Caco-2 (cell line): ENCODE measurements around the gene IQCK. TPM values are rescaled to one million over a fixed set of nuclear protein-coding genes. Genes with fewer than 3 reads are reported as not detected.
"Not testable (repeated sequence)": the region's sequence is repeated elsewhere in the genome, so short reads cannot be mapped to it uniquely, and the experiment has no call there.

ENCODE experiments used
- BruUV-seq: library from RNA; stranded (reverse); fragments of 400-500 nt; replicated peaks from 2 replicates; lab custom pipeline; 2021; lab: Mats Ljungman, UMichigan
- CTCF ChIA-PET: fragments of 300-600 bp; sonication (Branson Sonifier 250); formaldehyde crosslinking; loops from one replicate; lab custom pipeline; 2022; ENCODE audit warnings: antibody characterized with exemption; lab: Charles Lee
- POLR2A ChIA-PET: fragments of 300-600 bp; sonication (Branson Sonifier 250); formaldehyde crosslinking; loops from one replicate; lab custom pipeline; 2022; ENCODE audit warnings: antibody characterized with exemption; lab: Charles Lee
- DNase-seq, 2 experiments: peaks; one replicate each; pipeline versions ENCODE4 v3.0.0 to v3.0.0-alpha.2; 2020 to 2022
- H3K27me3 ChIP-seq: replicated peaks from 2 replicates; pipeline ENCODE4 v1.6.0; 2011; ENCODE audit warnings: low read length; ENCODE audit not compliant: control insufficient read depth, insufficient read depth
- H3K36me3 ChIP-seq: 2 replicates; pipeline ENCODE4 v1.5.1; 2011; ENCODE audit warnings: low read length; ENCODE audit not compliant: control insufficient read depth, insufficient read depth
- H3K4me1 ChIP-seq: fragments of 250-450 bp; sonication (Bioruptor Pico); 2 replicates; pipeline ENCODE4 v1.5.1; 2020; ENCODE audit warnings: mild to moderate bottlenecking
- H3K4me3 ChIP-seq: 2 replicates; pipeline ENCODE4 v1.5.1; 2011; ENCODE audit warnings: low read depth, mild to moderate bottlenecking, control low read depth, low read length
- H3K9me3 ChIP-seq: fragments of 250-450 bp; sonication (Bioruptor Pico); 2 replicates; pipeline ENCODE4 v1.5.1; 2020; ENCODE audit warnings: mild to moderate bottlenecking, moderate library complexity
- H3K27ac Mint-ChIP-seq: one replicate; pipeline ENCODE4 v1.8.0; 2022; ENCODE audit warnings: mixed read lengths; ENCODE audit not compliant: unreplicated experiment
- H3K27me3 Mint-ChIP-seq: one replicate; pipeline ENCODE4 v1.8.0; 2022; ENCODE audit warnings: mixed read lengths; ENCODE audit not compliant: insufficient read depth, unreplicated experiment
- H3K36me3 Mint-ChIP-seq: one replicate; pipeline ENCODE4 v1.8.0; 2022; ENCODE audit warnings: mild to moderate bottlenecking, mixed read lengths; ENCODE audit not compliant: insufficient read depth, unreplicated experiment
- H3K4me1 Mint-ChIP-seq: one replicate; pipeline ENCODE4 v1.8.0; 2022; ENCODE audit warnings: low read depth, mixed read lengths; ENCODE audit not compliant: unreplicated experiment
- H3K4me3 Mint-ChIP-seq: one replicate; pipeline ENCODE4 v1.8.0; 2022; ENCODE audit warnings: mild to moderate bottlenecking, moderate library complexity, mixed read lengths; ENCODE audit not compliant: unreplicated experiment
- H3K9me3 Mint-ChIP-seq: one replicate; pipeline ENCODE4 v1.8.0; 2022; ENCODE audit warnings: mixed read lengths; ENCODE audit not compliant: unreplicated experiment
- CTCF ChIP-seq, 2 experiments: fragments of 200-600 bp in 1 of 2; IDR thresholded peaks; 1 replicate in 1 of 2; 2 replicates in 1 of 2; pipeline versions ENCODE4 v1.5.1 to v1.8.0; 2011 to 2022; ENCODE audit warnings: antibody characterized with exemption in 1 of 2, control low read depth in 1 of 2, inconsistent platforms in 1 of 2, low read depth in 1 of 2, low read length in 1 of 2, mild to moderate bottlenecking in 1 of 2, moderate library complexity in 1 of 2; ENCODE audit not compliant: insufficient read depth in 1 of 2, severe bottlenecking in 1 of 2, unreplicated experiment in 1 of 2
- intact Hi-C: fragments of 100-400 bp; cut with micrococcal nuclease; formaldehyde crosslinking; loops from one replicate; pipeline ENCODE4 v1.10.0; 2022; ENCODE audit not compliant: unreplicated experiment
- total RNA-seq: library from RNA; stranded (reverse); gene quantifications from 2 replicates; pipeline ENCODE4 v1.2.3, GENCODE V29; 2022

The IQCK gene
- total RNA-seq, 1 experiment from 2014 or later = 2.0 TPM

- H3K36me3 Mint-ChIP-seq = no peaks in the 10 kb centered on the region
- intact Hi-C loops = no loop called here
- CTCF ChIA-PET = no interaction called here
- H3K9me3 ChIP-seq = no peaks in the 10 kb centered on the region
- POLR2A ChIA-PET = no interaction called here
- no peak for TF ChIP-seq CTCF (IDR thresholded peaks at IDR 0.05; ENCODE audit: insufficient read depth in 1 of 2, low read depth in 1 of 2, low read length in 1 of 2, severe bottlenecking in 1 of 2, unreplicated experiment in 1 of 2)
- DNase-seq = no peak
- H3K27me3 Mint-ChIP-seq = no peaks in the 10 kb centered on the region
- H3K27me3 ChIP-seq = no peaks in the 10 kb centered on the region
- H3K4me3 ChIP-seq = no peak overlapping the region
- no peaks in the 10 kb centered on the region for H3K36me3 ChIP-seq
- no peaks in the 10 kb centered on the region for H3K4me1 Mint-ChIP-seq
- no peaks in the 10 kb centered on the region for H3K9me3 Mint-ChIP-seq
- H3K4me1 ChIP-seq = peaks cover 15% of the 10 kb centered on the region
- H3K4me3 Mint-ChIP-seq = no peak overlapping the region
- H3K27ac Mint-ChIP-seq = no peak overlapping the region
- no TSS peak for BruUV-seq
These were observed 67.0 kb downstream of the IQCK start for GRCh38 chr16:19785081-19785480.

- POLR2A ChIA-PET = no interaction called here
- Histone ChIP-seq H3K9me3 (no peaks in the 10 kb centered on the region), H3K4me3 (no peak overlapping the region), H3K27me3 (no peaks in the 10 kb centered on the region), H3K4me1 (peaks cover 15% of the 10 kb centered on the region), H3K36me3 (no peaks in the 10 kb centered on the region)
- Mint-ChIP-seq H3K4me1 (no peaks in the 10 kb centered on the region), H3K4me3 (no peak overlapping the region), H3K36me3 (no peaks in the 10 kb centered on the region), H3K27ac (peak overlapping the region; percentile 37), H3K9me3 (no peaks in the 10 kb centered on the region), H3K27me3 (no peaks in the 10 kb centered on the region)
- peak in 1 of 2 experiments; percentile 14 for DNase-seq
- intact Hi-C loops = no loop called here
- no TSS peak for BruUV-seq
- CTCF ChIA-PET = no interaction called here
- TF ChIP-seq CTCF (IDR thresholded peaks at IDR 0.05; ENCODE audit: insufficient read depth in 1 of 2, low read depth in 1 of 2, low read length in 1 of 2, severe bottlenecking in 1 of 2, unreplicated experiment in 1 of 2) = no peak
These were observed 67.5 kb downstream of the IQCK start for GRCh38 chr16:19785512-19786130.

GRCh38 chr16:19801369-19801768 is 83.3 kb downstream of the IQCK start:
- H3K27ac Mint-ChIP-seq, H3K9me3 ChIP-seq, H3K4me3 ChIP-seq, H3K27me3 ChIP-seq, H3K36me3 ChIP-seq, H3K27me3 Mint-ChIP-seq, intact Hi-C loops, H3K4me3 Mint-ChIP-seq, H3K4me1 ChIP-seq, DNase-seq, H3K9me3 Mint-ChIP-seq, H3K4me1 Mint-ChIP-seq, BruUV-seq, H3K36me3 Mint-ChIP-seq, CTCF ChIA-PET, POLR2A ChIA-PET: not testable (repeated sequence)

- H3K4me3 ChIP-seq, H3K4me3 Mint-ChIP-seq, intact Hi-C loops, H3K9me3 Mint-ChIP-seq, CTCF ChIA-PET, BruUV-seq, H3K4me1 ChIP-seq, H3K9me3 ChIP-seq, H3K27ac Mint-ChIP-seq, H3K36me3 ChIP-seq, H3K27me3 Mint-ChIP-seq, H3K4me1 Mint-ChIP-seq, DNase-seq, POLR2A ChIA-PET, H3K36me3 Mint-ChIP-seq, H3K27me3 ChIP-seq: not testable (repeated sequence)
These were observed 83.8 kb downstream of the IQCK start for GRCh38 chr16:19801824-19802223.
